ENCODE measurements around the gene DCHS1.

Gene DCHS1

GRCh38 chr11:6674219-6674597 lies 18.6 kb upstream of the DCHS1 start:
- ChIA-PET CTCF (interaction anchor here (1.2 to 4.4 kb wide), 2 partner anchors 9 to 141 kb away, joined by 3 to 15 read pairs; partner anchors contain the start of gene MRPL17), POLR2A (no interaction called here)
- Histone ChIP-seq H3K27ac (ENCODE audit: insufficient read depth in 1 of 2, low read depth in 1 of 2, low read length in 2 of 2, poor library complexity in 1 of 2, severe bottlenecking in 2 of 2) (no peak overlapping the region), H3K9me3 (ENCODE audit: control extremely low read depth in 1 of 5, control insufficient read depth in 4 of 5, insufficient read depth in 2 of 5, low read depth in 1 of 5, low read length in 4 of 5) (no peaks in the 10 kb centered on the region), H3K4me1 (ENCODE audit: control extremely low read depth in 1 of 4, control insufficient read depth in 4 of 4, insufficient read depth in 4 of 4, low read length in 3 of 4) (peaks cover 0 to 32% (median 5%) of the 10 kb centered on the region in 4 experiments), H3K27me3 (replicated peaks in 2 of 5; ENCODE audit: control insufficient read depth in 4 of 5, insufficient read depth in 5 of 5, low read length in 4 of 5) (no peaks in the 10 kb centered on the region), H3K4me3 (ENCODE audit: control insufficient read depth in 1 of 7, extremely low read depth in 1 of 7, insufficient read depth in 4 of 7, low read depth in 2 of 7, low read length in 6 of 7) (no peak overlapping the region), H3K36me3 (ENCODE audit: control insufficient read depth in 4 of 4, insufficient read depth in 4 of 4, low read length in 3 of 4) (peaks cover 0 to 3% (median under 1%) of the 10 kb centered on the region in 4 experiments)
- DNase-seq, result no peak
- 100% methylated on average over 1 of the region's 1 CpG for WGBS (ENCODE audit: insufficient coverage)

GRCh38 chr11:6673523-6674218 lies 18.1 kb upstream of the DCHS1 start:
- no peaks in the 10 kb centered on the region for H3K36me3 ChIP-seq (ENCODE audit: control insufficient read depth in 4 of 4, insufficient read depth in 4 of 4, low read length in 3 of 4)
- H3K9me3 ChIP-seq (ENCODE audit: control extremely low read depth in 1 of 5, control insufficient read depth in 4 of 5, insufficient read depth in 2 of 5, low read depth in 1 of 5, low read length in 4 of 5), result no peaks in the 10 kb centered on the region
- H3K4me1 ChIP-seq (ENCODE audit: control extremely low read depth in 1 of 4, control insufficient read depth in 4 of 4, insufficient read depth in 4 of 4, low read length in 3 of 4), result peaks cover 0 to 32% (median 5%) of the 10 kb centered on the region in 4 experiments
- H3K27ac ChIP-seq (ENCODE audit: insufficient read depth in 1 of 2, low read depth in 1 of 2, low read length in 2 of 2, poor library complexity in 1 of 2, severe bottlenecking in 2 of 2), result no peak overlapping the region
- POLR2A ChIA-PET, result no interaction called here
- CTCF ChIA-PET, result interaction anchor here (0.9 to 4.4 kb wide), 4 partner anchors 10 to 144 kb away, joined by 3 to 16 read pairs (median 9); partner anchors contain the start of gene MRPL17
- no peak overlapping the region for H3K4me3 ChIP-seq (ENCODE audit: control insufficient read depth in 1 of 7, extremely low read depth in 1 of 7, insufficient read depth in 4 of 7, low read depth in 2 of 7, low read length in 6 of 7)
- H3K27me3 ChIP-seq (replicated peaks in 2 of 5; ENCODE audit: control insufficient read depth in 4 of 5, insufficient read depth in 5 of 5, low read length in 4 of 5), result no peaks in the 10 kb centered on the region
- no peak for DNase-seq

- Histone ChIP-seq H3K4me1 (ENCODE audit: control extremely low read depth in 1 of 4, control insufficient read depth in 4 of 4, insufficient read depth in 4 of 4, low read length in 3 of 4) (peaks cover 0 to 32% (median 5%) of the 10 kb centered on the region in 4 experiments), H3K9me3 (ENCODE audit: control extremely low read depth in 1 of 5, control insufficient read depth in 4 of 5, insufficient read depth in 2 of 5, low read depth in 1 of 5, low read length in 4 of 5) (no peaks in the 10 kb centered on the region), H3K27me3 (replicated peaks in 2 of 5; ENCODE audit: control insufficient read depth in 4 of 5, insufficient read depth in 5 of 5, low read length in 4 of 5) (no peaks in the 10 kb centered on the region), H3K27ac (ENCODE audit: insufficient read depth in 1 of 2, low read depth in 1 of 2, low read length in 2 of 2, poor library complexity in 1 of 2, severe bottlenecking in 2 of 2) (no peak overlapping the region), H3K36me3 (ENCODE audit: control insufficient read depth in 4 of 4, insufficient read depth in 4 of 4, low read length in 3 of 4) (no peaks in the 10 kb centered on the region), H3K4me3 (ENCODE audit: control insufficient read depth in 1 of 7, extremely low read depth in 1 of 7, insufficient read depth in 4 of 7, low read depth in 2 of 7, low read length in 6 of 7) (no peak overlapping the region)
- 42% methylated on average over 2 of the region's 2 CpGs for WGBS (ENCODE audit: insufficient coverage)
- DNase-seq, result peak in 1 of 3 donors; percentile 26
- POLR2A ChIA-PET, result interaction anchor here (0.6 kb wide), 2 partner anchors 141 to 465 kb away, joined by 3 to 5 read pairs; no protein-coding TSS in a partner anchor
- CTCF ChIA-PET, result interaction anchor here (0.7 to 4.4 kb wide), 7 partner anchors 9 to 293 kb away, joined by 3 to 16 read pairs (median 3); partner anchors contain the start of genes ILK and MRPL17
These were observed 16.4 kb upstream of the DCHS1 start for GRCh38 chr11:6671991-6672390.

GRCh38 chr11:6670202-6670830 lies 14.7 kb upstream of the DCHS1 start:
- H3K4me3 ChIP-seq (ENCODE audit: control insufficient read depth in 1 of 7, extremely low read depth in 1 of 7, insufficient read depth in 4 of 7, low read depth in 2 of 7, low read length in 6 of 7), result no peak overlapping the region
- H3K4me1 ChIP-seq (ENCODE audit: control extremely low read depth in 1 of 4, control insufficient read depth in 4 of 4, insufficient read depth in 4 of 4, low read length in 3 of 4), result peaks cover 0 to 32% (median 5%) of the 10 kb centered on the region in 4 experiments
- no peaks in the 10 kb centered on the region for H3K36me3 ChIP-seq (ENCODE audit: control insufficient read depth in 4 of 4, insufficient read depth in 4 of 4, low read length in 3 of 4)
- WGBS (ENCODE audit: insufficient coverage), result 33% methylated on average over 1 of the region's 6 CpGs
- H3K27ac ChIP-seq (ENCODE audit: insufficient read depth in 1 of 2, low read depth in 1 of 2, low read length in 2 of 2, poor library complexity in 1 of 2, severe bottlenecking in 2 of 2), result no peak overlapping the region
- CTCF ChIA-PET, result interaction anchor here (1.4 to 3.5 kb wide), 2 partner anchors 51 to 140 kb away, joined by 4 to 16 read pairs; partner anchors contain the start of gene TPP1
- H3K27me3 ChIP-seq (replicated peaks in 2 of 5; ENCODE audit: control insufficient read depth in 4 of 5, insufficient read depth in 5 of 5, low read length in 4 of 5), result no peaks in the 10 kb centered on the region
- H3K9me3 ChIP-seq (ENCODE audit: control extremely low read depth in 1 of 5, control insufficient read depth in 4 of 5, insufficient read depth in 2 of 5, low read depth in 1 of 5, low read length in 4 of 5), result no peaks in the 10 kb centered on the region
- POLR2A ChIA-PET, result no interaction called here
- DNase-seq, result no peak

GRCh38 chr11:6667733-6668374 lies 12.2 kb upstream of the DCHS1 start:
- peak; percentile 36 to 65 (median 65) for DNase-seq
- Histone ChIP-seq H3K4me1 (ENCODE audit: control extremely low read depth in 1 of 4, control insufficient read depth in 4 of 4, insufficient read depth in 4 of 4, low read length in 3 of 4) (peaks cover 0 to 17% (median 3%) of the 10 kb centered on the region in 4 experiments), H3K36me3 (ENCODE audit: control insufficient read depth in 4 of 4, insufficient read depth in 4 of 4, low read length in 3 of 4) (no peaks in the 10 kb centered on the region), H3K27ac (ENCODE audit: insufficient read depth in 1 of 2, low read depth in 1 of 2, low read length in 2 of 2, poor library complexity in 1 of 2, severe bottlenecking in 2 of 2) (no peak overlapping the region), H3K9me3 (ENCODE audit: control extremely low read depth in 1 of 5, control insufficient read depth in 4 of 5, insufficient read depth in 2 of 5, low read depth in 1 of 5, low read length in 4 of 5) (no peaks in the 10 kb centered on the region), H3K27me3 (replicated peaks in 2 of 5; ENCODE audit: control insufficient read depth in 4 of 5, insufficient read depth in 5 of 5, low read length in 4 of 5) (no peaks in the 10 kb centered on the region), H3K4me3 (ENCODE audit: control insufficient read depth in 1 of 7, extremely low read depth in 1 of 7, insufficient read depth in 4 of 7, low read depth in 2 of 7, low read length in 6 of 7) (no peak overlapping the region)
- POLR2A ChIA-PET, result interaction anchor here (0.7 kb wide), 1 partner anchor 135 kb away, joined by 3 read pairs; no protein-coding TSS in a partner anchor
- CTCF ChIA-PET, result interaction anchor here (0.6 to 2.5 kb wide), 22 partner anchors 8 to 289 kb away, joined by 3 to 9 read pairs (median 4); partner anchors contain the start of genes MRPL17 and TPP1
- WGBS (ENCODE audit: insufficient coverage), result 70% methylated on average over 2 of the region's 3 CpGs

- POLR2A ChIA-PET, result no interaction called here
- Histone ChIP-seq H3K9me3 (ENCODE audit: control extremely low read depth in 1 of 5, control insufficient read depth in 4 of 5, insufficient read depth in 2 of 5, low read depth in 1 of 5, low read length in 4 of 5) (no peaks in the 10 kb centered on the region), H3K36me3 (ENCODE audit: control insufficient read depth in 4 of 4, insufficient read depth in 4 of 4, low read length in 3 of 4) (no peaks in the 10 kb centered on the region), H3K27ac (ENCODE audit: insufficient read depth in 1 of 2, low read depth in 1 of 2, low read length in 2 of 2, poor library complexity in 1 of 2, severe bottlenecking in 2 of 2) (no peak overlapping the region), H3K4me3 (ENCODE audit: control insufficient read depth in 1 of 7, extremely low read depth in 1 of 7, insufficient read depth in 4 of 7, low read depth in 2 of 7, low read length in 6 of 7) (no peak overlapping the region), H3K4me1 (ENCODE audit: control extremely low read depth in 1 of 4, control insufficient read depth in 4 of 4, insufficient read depth in 4 of 4, low read length in 3 of 4) (peaks cover 0 to 5% (median 1%) of the 10 kb centered on the region in 4 experiments), H3K27me3 (replicated peaks in 2 of 5; ENCODE audit: control insufficient read depth in 4 of 5, insufficient read depth in 5 of 5, low read length in 4 of 5) (no peaks in the 10 kb centered on the region)
- CTCF ChIA-PET, result interaction anchor here (0.9 to 2.7 kb wide), 9 partner anchors 28 to 142 kb away, joined by 3 to 11 read pairs (median 4); partner anchors contain the start of gene TPP1
- 94% methylated on average over 3 of the region's 4 CpGs for WGBS (ENCODE audit: insufficient coverage)
- no peak for DNase-seq
These were observed 10.9 kb upstream of the DCHS1 start for GRCh38 chr11:6666302-6667183.
